ENCODE data around the gene MTCL1. TPM values are rescaled to one million over a fixed set of nuclear protein-coding genes. Genes with fewer than 3 reads are reported as not detected.

The MTCL1 gene
- total RNA-seq = 10 to 100 TPM; 15.3 to 27.7 TPM

DNA sequence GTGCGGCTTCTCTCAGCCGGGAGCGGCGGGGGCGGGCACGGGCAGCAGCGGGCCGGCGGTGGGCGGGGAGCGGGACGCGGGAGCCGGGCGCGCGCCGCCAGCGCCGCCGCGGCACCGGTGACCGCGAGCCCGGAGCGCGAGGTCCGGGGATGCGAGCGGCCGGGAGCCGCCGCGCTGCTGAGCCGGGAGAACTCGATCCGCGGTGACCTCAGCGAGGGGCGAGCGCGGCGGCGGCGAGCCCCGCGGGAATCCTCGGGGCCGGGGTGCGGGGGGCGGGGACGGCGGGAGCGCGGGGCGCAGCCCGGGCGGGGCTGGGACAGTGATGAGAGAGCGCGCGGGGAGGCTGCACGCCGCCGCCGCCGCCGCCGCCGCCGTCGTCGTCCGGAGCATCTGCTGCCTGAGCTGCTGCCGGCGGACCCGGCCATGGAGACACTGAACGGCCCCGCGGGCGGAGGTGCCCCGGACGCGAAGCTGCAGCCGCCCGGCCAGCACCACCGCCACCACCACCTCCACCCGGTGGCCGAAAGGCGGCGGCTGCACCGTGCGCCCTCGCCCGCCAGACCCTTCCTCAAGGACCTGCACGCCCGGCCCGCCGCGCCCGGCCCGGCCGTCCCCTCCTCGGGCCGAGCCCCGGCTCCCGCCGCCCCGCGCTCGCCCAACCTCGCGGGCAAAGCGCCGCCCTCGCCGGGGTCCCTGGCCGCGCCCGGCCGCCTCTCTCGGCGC lies at the start of gene MTCL1:
Gene MTCL1, plus strand, starts transcription at position 319 of the 723 bp plus-strand sequence. Its CDS starts 105 bp downstream, at position 424.
- H3K27ac ChIP-seq = peak within 1 kb of the TSS; percentile 80 to 91 (median 84)
- peak within 1 kb of the TSS; percentile 51 to 64 for H3K4me3 ChIP-seq
- peaks cover 37% of the 10 kb centered on the region for H3K4me1 ChIP-seq
- intact Hi-C loops (cut with DNase I) = no loop called here
- ATAC-seq = peak; percentile 36
- H3K27me3 ChIP-seq = no peaks in the 10 kb centered on the region
- peak in 3 of 4 donors; percentile 39 to 53 (median 41) for DNase-seq
- no peaks in the 10 kb centered on the region for H3K36me3 ChIP-seq (replicated peaks in 1 of 2; ENCODE audit: insufficient read depth in 1 of 2, low read depth in 2 of 2)
- 0% methylated on average over 88 of the region's 123 CpGs; no CpG with 5 or more reads in 1 of the 2 donors for WGBS, 2 donors
- H3K9me3 ChIP-seq = no peaks in the 10 kb centered on the region
- TF ChIP-seq, protein P1, sequence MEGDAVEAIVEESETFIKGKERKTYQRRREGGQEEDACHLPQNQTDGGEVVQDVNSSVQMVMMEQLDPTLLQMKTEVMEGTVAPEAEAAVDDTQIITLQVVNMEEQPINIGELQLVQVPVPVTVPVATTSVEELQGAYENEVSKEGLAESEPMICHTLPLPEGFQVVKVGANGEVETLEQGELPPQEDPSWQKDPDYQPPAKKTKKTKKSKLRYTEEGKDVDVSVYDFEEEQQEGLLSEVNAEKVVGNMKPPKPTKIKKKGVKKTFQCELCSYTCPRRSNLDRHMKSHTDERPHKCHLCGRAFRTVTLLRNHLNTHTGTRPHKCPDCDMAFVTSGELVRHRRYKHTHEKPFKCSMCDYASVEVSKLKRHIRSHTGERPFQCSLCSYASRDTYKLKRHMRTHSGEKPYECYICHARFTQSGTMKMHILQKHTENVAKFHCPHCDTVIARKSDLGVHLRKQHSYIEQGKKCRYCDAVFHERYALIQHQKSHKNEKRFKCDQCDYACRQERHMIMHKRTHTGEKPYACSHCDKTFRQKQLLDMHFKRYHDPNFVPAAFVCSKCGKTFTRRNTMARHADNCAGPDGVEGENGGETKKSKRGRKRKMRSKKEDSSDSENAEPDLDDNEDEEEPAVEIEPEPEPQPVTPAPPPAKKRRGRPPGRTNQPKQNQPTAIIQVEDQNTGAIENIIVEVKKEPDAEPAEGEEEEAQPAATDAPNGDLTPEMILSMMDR (IDR thresholded peaks at IDR 0.05) = peak in 1 of 7 experiments; percentile 11
- no peak for TF ChIP-seq POLR2A (IDR thresholded peaks at IDR 0.05)

DNA sequence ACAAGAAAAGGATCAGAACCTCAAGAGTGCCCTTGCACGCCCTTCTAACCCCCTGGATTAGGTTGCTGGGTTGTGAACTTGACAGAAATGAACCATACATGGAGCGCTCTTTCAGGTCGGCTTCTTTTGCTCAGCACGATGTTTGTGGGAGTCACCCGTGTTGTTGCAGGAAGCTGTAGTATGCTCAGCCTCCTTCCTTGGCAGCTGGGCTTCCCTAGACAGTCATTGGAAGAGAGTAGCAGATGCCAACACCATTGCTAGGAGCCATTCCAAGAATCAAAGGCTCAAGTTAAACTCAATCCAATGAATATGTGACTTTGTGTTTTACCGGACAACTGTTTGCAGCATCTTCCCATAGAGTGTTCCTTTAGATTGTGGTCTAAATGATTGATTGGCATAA lies 49.1 kb upstream of the MTCL1 start:
- Histone ChIP-seq H3K9me3 (no peaks in the 10 kb centered on the region), H3K27me3 (no peaks in the 10 kb centered on the region), H3K4me1 (no peaks in the 10 kb centered on the region), H3K36me3 (replicated peaks in 1 of 2; ENCODE audit: insufficient read depth in 1 of 2, low read depth in 2 of 2) (no peaks in the 10 kb centered on the region), H3K4me3 (no peak overlapping the region), H3K27ac (no peak overlapping the region)
- TF ChIP-seq, protein P1 (IDR thresholded peaks at IDR 0.05) = no peak
- WGBS, 2 donors = 80 to 95% methylated on average over 6 of the region's 6 CpGs
- DNase-seq (no peak), ATAC-seq (no peak)
- intact Hi-C loops (cut with DNase I) = no loop called here

DNA sequence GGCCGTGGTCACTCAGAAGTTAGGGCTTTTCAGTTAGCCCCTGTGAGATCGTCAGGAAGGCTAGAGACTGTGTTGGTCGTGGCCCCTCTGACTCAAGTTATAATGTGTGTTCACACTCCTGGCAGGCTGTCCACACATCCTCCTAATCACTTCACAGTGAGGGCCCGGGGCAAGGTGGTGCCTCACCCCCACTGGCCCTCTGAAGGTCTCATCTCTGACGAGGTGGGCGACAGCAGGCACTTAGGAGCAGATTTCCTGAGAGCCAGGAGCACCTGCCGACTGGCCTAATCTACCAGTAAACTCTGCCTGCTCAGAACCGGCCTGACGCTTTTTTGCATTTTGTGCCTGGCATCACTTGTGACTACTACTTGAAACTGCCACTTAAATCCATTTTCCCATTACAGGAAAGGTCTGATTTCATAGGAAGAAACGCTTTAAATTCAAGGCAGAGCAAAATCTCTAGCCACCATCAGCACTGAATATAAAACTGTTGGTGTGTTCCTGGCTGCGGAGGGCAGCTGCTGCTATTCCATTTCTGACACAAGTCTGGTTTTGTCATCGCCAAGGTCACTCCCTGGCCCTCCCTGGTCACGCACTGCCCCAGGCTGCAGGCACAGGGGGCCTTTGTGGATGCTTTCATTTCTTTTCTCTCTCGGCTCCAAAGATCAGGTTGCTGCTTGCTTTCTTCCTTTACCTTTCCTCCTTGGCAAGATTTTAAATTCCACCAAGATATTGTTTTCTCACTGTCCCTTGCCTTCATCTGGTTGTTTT lies 48.1 kb upstream of the MTCL1 start:
- no peak for DNase-seq
- Histone ChIP-seq H3K27ac (no peak overlapping the region), H3K36me3 (replicated peaks in 1 of 2; ENCODE audit: insufficient read depth in 1 of 2, low read depth in 2 of 2) (no peaks in the 10 kb centered on the region), H3K9me3 (no peaks in the 10 kb centered on the region), H3K4me3 (no peak overlapping the region), H3K4me1 (peaks cover 5% of the 10 kb centered on the region), H3K27me3 (no peaks in the 10 kb centered on the region)
- no peak for TF ChIP-seq POLR2A (IDR thresholded peaks at IDR 0.05)
- TF ChIP-seq, protein P1 (IDR thresholded peaks at IDR 0.05) = no peak
- intact Hi-C loops (cut with DNase I) = no loop called here
- WGBS, 2 donors = 67 to 71% methylated on average over 14 of the region's 14 CpGs
- ATAC-seq = no peak

DNA sequence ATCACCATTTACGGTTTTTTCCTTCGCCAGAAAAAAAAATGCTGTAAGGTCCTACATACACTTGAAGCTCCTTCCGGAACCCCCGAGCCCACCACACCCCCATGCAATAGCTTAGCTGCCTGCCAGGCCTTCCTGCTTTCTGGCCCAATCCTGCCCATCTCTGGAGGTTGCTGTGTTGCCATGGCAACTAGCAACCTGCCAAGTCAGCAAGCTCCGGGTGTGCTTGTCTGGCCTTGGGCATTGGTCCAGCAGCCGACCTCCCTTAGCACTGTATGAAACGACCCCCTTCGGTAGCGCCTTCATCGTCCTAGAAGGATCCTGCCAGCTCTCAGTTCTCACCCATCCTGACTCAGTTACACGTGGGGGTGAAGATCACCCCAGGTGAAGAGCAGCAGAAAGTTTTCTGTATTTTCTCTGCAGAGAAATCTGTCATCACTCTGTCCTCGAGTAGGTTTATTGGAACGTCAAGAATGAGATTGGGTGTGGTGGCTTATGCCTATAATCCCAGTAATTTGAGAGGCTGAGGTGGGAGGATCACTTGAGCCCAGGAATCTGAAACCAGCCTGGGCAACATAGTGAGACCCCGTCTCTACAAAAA lies 47.4 kb upstream of the MTCL1 start:
- ATAC-seq (no peak), DNase-seq (peak in 2 of 4 donors; percentile 26 to 27)
- Histone ChIP-seq H3K9me3 (no peaks in the 10 kb centered on the region), H3K27me3 (no peaks in the 10 kb centered on the region), H3K27ac (no peak overlapping the region), H3K4me1 (peaks cover 5% of the 10 kb centered on the region), H3K4me3 (no peak overlapping the region), H3K36me3 (replicated peaks in 1 of 2; ENCODE audit: insufficient read depth in 1 of 2, low read depth in 2 of 2) (no peaks in the 10 kb centered on the region)
- intact Hi-C loops (cut with DNase I) = no loop called here
- TF ChIP-seq POLR2A (IDR thresholded peaks at IDR 0.05) = no peak
- TF ChIP-seq, protein P1 (IDR thresholded peaks at IDR 0.05) = no peak
- WGBS, 2 donors = 33 to 49% methylated on average over 13 to 14 of the region's 14 CpGs
